ENCODE measurements around the gene FRMPD4.

GRCh38 chrX:12396584-12396983 lies 258.3 kb downstream of the FRMPD4 start:
- TF ChIP-seq, protein P1, sequence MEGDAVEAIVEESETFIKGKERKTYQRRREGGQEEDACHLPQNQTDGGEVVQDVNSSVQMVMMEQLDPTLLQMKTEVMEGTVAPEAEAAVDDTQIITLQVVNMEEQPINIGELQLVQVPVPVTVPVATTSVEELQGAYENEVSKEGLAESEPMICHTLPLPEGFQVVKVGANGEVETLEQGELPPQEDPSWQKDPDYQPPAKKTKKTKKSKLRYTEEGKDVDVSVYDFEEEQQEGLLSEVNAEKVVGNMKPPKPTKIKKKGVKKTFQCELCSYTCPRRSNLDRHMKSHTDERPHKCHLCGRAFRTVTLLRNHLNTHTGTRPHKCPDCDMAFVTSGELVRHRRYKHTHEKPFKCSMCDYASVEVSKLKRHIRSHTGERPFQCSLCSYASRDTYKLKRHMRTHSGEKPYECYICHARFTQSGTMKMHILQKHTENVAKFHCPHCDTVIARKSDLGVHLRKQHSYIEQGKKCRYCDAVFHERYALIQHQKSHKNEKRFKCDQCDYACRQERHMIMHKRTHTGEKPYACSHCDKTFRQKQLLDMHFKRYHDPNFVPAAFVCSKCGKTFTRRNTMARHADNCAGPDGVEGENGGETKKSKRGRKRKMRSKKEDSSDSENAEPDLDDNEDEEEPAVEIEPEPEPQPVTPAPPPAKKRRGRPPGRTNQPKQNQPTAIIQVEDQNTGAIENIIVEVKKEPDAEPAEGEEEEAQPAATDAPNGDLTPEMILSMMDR (IDR thresholded peaks at IDR 0.05): no peak
- no peak for TF ChIP-seq POLR2A (IDR thresholded peaks at IDR 0.05)

All from lower leg skin (tissue), 3 donors.